HuH-7 (cell line): ENCODE measurements around the gene STOX2.

Source experiments
- DNase-seq: peaks from one replicate; pipeline ENCODE4 v3.0.0; 2011; ENCODE audit warnings: low spot score

The STOX2 gene

DNA sequence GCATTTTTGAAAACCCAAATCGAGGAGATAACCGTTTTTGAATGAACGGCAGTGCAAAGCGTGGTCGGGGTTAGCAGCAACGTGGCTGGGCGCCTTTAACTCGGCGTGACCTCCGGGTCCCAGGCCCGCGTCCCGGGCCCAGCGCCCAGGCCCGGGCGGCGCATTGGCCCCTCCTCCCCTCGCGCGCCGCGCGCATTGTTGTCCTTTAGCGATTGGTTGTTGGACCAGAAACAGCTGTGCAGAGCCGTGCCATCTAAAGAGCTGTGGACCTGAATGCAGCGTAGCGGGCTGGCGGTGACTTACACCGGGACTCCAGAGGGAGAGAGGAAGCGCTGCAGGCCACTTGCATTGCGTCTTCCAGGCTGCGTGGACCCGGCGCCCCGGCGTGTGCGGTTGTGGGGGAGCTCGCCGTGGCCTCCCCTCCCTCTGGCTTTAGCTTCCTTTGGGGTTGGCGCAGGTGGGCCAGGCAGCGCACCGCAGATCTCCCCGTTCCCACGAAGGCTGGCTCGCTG, at the start of gene STOX2:
TSS of gene STOX2 (plus strand) at position 227 of the 512 bp plus-strand sequence. CDS start 1,484 bp downstream, outside the sequence.
- DNase-seq, result peak; percentile 49

DNA sequence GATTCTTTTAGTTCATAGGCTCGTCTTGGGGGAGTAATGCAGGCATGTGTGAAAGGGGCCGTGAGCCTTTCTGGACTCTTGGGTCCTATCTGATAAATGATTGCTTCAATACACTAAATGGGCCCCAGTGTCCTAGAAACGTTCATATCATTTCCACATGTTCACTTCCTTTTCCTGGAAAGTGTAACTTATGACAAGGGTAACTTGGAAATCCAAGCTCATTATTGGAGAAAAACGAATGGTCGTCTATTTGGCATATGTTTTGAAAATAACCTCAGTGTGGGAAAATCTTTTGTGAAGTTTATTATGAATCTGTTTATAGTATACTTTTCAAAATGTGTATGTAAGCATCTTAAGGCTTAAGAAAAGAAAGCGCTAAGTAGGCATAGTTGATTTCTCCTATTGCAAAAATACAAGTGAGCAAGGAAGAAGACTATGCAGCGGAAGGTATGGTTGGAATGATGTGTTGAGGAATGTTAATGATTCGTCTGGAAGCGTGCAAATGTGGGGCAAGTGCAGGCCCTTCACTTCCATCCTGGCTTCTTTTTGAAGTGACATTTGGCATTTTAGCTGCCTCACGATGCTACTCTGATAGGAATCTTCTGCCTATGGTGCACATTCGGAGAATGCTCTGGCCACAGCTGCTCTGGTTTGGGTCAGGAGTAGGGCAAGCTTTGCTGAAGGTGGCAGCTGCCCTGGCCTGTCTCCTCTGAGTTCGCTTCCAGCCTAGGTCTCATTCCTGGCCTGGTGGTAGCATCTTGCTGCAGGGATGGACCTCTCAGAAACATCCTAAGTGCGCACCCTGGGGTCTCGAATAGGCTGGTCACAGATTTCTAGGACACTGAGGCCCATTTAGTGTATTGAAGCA, 49.5 kb upstream of the STOX2 start:
- no peak for DNase-seq

GRCh38 chr4:183857040-183857439, 48.1 kb upstream of the STOX2 start:
- no peak for DNase-seq

DNA sequence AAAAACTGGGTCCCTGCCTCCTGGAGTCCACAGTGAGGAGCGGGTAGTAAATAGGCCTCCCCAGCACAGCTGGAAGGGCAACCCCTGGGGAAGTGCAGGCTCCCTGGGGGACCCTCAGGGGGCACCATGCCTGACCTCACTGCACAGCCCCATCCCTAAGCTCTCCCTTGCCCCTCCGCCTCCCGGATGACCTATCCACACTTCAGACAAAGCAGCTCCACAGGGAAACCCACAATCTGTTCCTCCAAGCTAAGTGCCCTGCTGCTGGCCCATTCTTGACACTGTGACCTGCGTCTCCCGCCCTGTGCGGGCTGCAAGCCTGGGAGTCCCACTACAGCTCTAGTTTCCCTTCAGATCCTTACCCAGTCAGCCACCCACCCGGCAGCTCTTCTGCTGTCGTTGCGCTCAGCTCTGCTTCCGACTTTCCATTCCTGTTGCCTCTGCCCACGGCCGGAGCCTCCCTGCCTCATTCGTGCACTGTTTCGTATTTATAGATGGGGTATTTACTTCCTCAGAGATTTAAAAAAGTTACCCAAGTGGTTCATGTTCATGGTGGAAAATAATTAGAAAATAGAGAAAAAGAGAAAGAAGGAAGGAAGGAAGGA, 47.0 kb upstream of the STOX2 start:
- no peak for DNase-seq

DNA sequence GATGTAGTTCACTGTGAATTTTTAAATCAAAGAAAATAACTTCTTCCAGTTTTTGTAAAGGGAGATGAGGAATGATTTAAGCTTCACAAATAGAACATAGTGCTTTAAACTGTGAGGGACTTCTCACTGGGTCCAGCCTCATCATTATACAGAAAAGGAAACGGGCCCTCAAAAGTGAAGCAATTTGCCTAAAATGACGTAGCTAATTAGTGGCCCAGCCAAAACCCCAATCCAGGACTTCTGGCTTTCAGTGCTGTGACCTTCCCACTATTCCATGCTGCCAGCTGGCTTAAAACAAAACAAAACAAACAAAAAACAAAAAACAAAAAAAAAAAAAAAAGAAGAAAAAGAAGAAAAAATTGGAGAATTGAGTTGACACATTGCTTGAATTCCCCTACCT, 45.0 kb upstream of the STOX2 start:
- no peak for DNase-seq

DNA sequence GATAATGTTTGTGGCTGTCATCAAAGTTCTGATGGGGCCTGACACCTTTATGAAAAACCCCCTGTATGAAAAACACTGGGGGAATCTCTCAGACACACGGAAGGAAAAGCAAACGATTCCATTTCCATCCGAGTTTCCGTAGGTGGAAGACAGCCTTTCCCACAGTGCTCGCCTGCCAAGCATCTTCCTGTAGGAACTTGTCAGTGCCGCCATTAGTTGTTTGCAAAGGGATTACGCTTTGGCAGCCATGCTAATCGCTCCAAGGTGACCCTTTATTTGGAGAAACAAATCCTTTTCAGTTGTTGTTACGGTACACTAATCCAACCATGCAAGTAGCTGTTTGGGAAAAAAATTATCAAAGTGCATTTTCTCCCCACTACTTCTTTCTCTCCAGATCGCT, 44.4 kb upstream of the STOX2 start:
- no peak for DNase-seq

DNA sequence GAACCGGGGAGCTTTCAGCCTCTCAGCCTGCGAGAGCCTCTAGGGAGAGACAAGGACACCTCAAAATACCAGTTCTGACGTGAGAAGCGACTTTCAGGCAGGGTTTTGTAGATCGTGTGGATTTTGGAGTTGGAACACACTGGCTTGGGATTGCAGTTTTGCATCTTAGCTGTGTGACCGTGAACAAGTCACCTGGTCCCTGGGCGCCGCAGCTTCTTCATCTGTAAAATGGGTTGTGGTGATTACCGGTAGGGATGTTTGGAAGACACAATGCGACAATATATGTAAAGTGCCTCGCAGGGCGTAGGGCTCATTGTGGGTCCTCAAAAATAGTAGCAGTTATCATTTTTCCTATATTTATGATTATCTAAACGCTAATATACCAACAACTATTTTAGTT, 43.7 kb upstream of the STOX2 start:
- DNase-seq, result no peak

DNA sequence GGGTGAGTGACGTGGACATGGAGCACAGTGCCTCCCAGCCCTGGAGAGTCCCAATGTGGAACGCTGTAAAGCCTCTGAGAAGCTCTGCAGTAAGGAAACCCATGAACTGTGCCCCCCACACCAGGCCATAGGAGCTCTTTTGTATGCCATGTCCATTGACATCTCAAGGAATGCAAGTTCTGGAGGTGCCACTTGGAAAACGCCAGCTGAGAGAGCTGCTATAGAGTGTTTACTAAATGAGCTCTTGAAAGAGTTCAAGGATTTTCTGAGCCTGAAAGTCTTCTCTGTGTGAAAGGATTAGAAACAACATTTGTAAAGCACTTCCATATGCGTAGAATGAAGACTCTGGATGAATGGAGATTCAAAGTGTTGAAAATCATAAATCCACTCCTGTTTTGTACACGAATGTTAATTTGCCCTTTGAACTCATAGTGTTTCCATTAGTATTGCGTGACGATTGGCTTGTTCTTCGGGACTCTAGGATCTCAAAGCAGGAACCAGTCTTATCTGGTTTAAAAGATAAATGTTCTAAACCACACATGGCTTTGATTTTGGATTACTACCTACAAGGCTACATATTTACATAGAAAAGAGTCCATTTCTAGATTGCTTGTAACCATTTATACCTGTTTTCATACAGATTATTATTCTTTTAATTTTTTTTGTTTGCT, 41.8 kb upstream of the STOX2 start:
- no peak for DNase-seq

GRCh38 chr4:183867247-183867646, 37.9 kb upstream of the STOX2 start:
- no peak for DNase-seq

GRCh38 chr4:183870997-183871396, 34.1 kb upstream of the STOX2 start:
- DNase-seq, result no peak

DNA sequence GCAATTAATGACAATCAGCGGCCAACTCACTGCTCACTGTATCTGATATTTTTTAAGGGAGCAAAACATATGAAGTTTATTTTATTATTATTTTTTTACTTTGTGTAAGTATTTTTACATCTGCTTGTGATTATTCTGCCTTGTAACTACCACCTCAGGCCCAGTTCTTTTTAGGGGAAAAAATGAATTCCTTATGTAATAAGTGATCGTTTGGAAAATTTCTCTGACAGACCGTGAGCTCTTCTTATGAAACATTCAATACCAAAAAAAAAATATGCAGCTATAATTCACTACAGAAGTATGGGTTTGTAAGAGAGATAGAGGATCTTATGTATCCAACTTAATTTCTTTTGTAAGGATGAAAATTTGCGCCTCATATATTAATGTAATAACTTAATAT, 33.5 kb upstream of the STOX2 start:
- DNase-seq, result no peak

DNA sequence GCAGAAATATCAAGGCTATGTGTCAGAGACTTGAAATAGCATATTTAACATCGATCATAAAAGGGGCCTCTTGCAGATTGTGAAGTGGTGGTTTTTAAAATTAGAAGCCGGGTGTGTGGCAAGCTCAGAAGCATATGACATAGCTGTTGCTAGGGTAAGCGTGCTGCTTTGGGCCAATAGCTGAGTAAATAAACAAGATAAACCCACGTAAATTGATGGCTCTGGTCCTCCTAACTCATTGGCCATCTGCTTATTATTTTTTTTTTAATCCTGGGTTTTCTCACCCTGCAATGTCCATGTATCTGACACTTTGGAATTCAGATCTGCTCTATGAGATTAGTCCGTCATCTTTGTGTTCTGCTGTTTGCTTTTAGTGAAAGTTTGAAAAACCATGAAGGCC, 32.6 kb upstream of the STOX2 start:
- no peak for DNase-seq

- DNase-seq, result no peak
Observed at GRCh38 chr4:183873409-183874185, 31.5 kb upstream of the STOX2 start.

GRCh38 chr4:183875251-183875825, 29.8 kb upstream of the STOX2 start:
- no peak for DNase-seq

GRCh38 chr4:183876268-183876934, 28.7 kb upstream of the STOX2 start:
- DNase-seq, result no peak

GRCh38 chr4:183878251-183878970, 26.7 kb upstream of the STOX2 start:
- no peak for DNase-seq

GRCh38 chr4:183885205-183885720, 19.8 kb upstream of the STOX2 start:
- no peak for DNase-seq

DNA sequence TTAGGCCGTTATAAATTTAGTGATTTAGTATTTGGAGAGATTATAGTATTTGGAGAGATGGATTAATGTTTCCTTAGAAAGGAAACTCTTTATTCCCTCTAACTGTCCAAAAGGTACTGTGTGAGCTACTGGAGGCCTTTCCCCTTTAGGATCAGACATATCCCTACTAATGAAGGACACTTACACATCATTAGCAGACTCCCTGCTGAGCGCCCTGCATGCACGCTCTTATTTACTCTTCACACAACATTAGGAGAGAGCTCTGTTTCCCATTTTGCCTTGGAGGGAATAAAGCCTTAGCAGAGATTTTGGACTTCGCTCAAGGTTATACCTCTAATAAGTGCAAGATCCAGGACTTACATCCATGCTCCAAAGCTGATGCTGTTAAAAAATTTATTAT, 17.8 kb upstream of the STOX2 start:
- DNase-seq, result no peak

- DNase-seq, result no peak
Observed at GRCh38 chr4:183888564-183888963, 16.5 kb upstream of the STOX2 start.

- no peak for DNase-seq
Observed at GRCh38 chr4:183889190-183889589, 15.9 kb upstream of the STOX2 start.
